Activated T-helper 1 cell treated with anti-CD3 and anti-CD28 coated beads, Interleukin-12 subunit alpha, Interleukin-12 subunit beta, Interleukin-2, Interleukin-4 antibody, amounts not matched to agents 30 ng/mL and 10 ng/mL and 1 ng/mL, durations not matched to agents 14 hours and 24 hours and 36 hours (primary cell): Measurements from ENCODE around the gene CROCC2. TPM values are rescaled to one million over a fixed set of nuclear protein-coding genes. Genes with fewer than 3 reads are reported as not detected.
A peak's percentile ranks its signal among the peaks of the same experiment; 100 is the strongest.

Experiments
- DNase-seq: peaks from one replicate; pipeline ENCODE4 v3.0.0; 2021; ENCODE audit warnings: low spot score
- H3K27ac Mint-ChIP-seq: one replicate; pipeline ENCODE4 v1.8.0; 2021; ENCODE audit warnings: mild to moderate bottlenecking, mixed read lengths
- H3K27me3 Mint-ChIP-seq: one replicate; pipeline ENCODE4 v1.8.0; 2022; ENCODE audit warnings: mild to moderate bottlenecking, moderate library complexity, mixed read lengths; ENCODE audit not compliant: insufficient read depth
- H3K36me3 Mint-ChIP-seq: one replicate; pipeline ENCODE4 v1.8.0; 2021; ENCODE audit warnings: low read depth, mixed read lengths
- H3K4me1 Mint-ChIP-seq: one replicate; pipeline ENCODE4 v1.8.0; 2021; ENCODE audit warnings: low read depth, mixed read lengths
- H3K4me3 Mint-ChIP-seq: one replicate; pipeline ENCODE4 v1.8.0; 2021; ENCODE audit warnings: mild to moderate bottlenecking, moderate library complexity, mixed read lengths
- H3K9me3 Mint-ChIP-seq: one replicate; pipeline ENCODE4 v1.8.0; 2021; ENCODE audit warnings: mixed read lengths
- intact Hi-C: fragments of 100-400 bp; cut with micrococcal nuclease; formaldehyde crosslinking; loops from one replicate; pipeline ENCODE4 v1.15.1; 2024
- total RNA-seq: library from RNA; stranded (reverse); gene quantifications from 2 replicates; pipeline ENCODE4 v1.2.3, GENCODE V29; 2022

CROCC2 gene
- total RNA-seq, 1 donor from 2014 or later = not detected

DNA sequence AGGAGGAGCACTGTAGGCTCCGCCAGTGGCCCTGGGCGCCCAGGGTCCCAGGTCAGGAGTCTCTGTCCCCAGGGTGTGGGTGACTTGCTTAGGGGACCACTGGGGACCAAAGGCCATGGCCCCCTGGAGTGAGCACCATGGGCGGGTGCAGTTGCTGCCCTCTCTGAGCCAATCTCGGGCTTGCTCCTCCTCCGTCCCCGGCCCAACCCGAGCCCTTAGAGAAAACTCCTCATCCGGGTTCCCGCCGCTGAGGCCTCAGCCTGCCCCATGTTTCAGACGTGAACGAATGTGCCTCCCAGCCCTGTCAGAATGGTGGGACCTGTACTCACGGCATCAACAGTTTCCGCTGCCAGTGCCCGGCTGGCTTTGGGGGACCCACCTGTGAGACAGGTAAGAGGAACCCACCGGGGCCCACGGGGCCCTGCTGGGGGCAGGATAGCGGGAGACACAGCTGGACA, 130.9 kb downstream of the CROCC2 start:
- intact Hi-C loops = loop anchor here (2.0 kb wide), 1 partner anchor 38 kb away; the partner anchor contains the start of gene SNED1

DNA sequence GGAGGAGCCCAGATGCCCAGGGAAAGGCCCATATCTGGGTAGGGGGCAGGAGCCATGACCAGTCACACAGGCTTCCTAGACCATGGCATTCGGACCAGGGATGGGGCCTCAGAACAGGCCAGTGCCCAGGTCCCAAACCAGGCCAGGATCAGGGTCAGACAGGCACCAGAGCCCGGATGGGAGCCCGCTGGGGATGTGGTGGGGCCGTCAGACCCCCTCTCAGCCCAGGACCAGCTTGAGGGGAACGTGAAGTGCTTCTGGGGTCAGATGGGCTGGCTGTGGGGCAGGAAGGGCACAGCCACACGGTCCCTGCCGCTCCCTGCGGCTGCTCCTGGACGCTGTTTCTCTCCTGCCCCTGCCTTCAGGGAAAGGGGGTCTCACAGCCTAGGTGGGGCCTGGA, 131.4 kb downstream of the CROCC2 start:
- Mint-ChIP-seq H3K4me3 (peak overlapping the region; percentile 84), H3K27ac (peak overlapping the region; percentile 34), H3K9me3 (no peaks in the 10 kb centered on the region), H3K4me1 (peaks cover 21% of the 10 kb centered on the region), H3K36me3 (peaks cover 6% of the 10 kb centered on the region), H3K27me3 (no peaks in the 10 kb centered on the region)
- no peak for DNase-seq
- intact Hi-C loops = loop anchor here (2.0 kb wide), 1 partner anchor 39 kb away; the partner anchor contains the start of gene SNED1

More for the DNA sequence above, 130.9 kb downstream of the CROCC2 start:
- Mint-ChIP-seq H3K9me3 (no peaks in the 10 kb centered on the region), H3K27me3 (no peaks in the 10 kb centered on the region), H3K4me3 (peak overlapping the region; percentile 84), H3K36me3 (peaks cover 6% of the 10 kb centered on the region), H3K27ac (peak overlapping the region; percentile 34), H3K4me1 (peaks cover 21% of the 10 kb centered on the region)
- DNase-seq = no peak

- Mint-ChIP-seq H3K4me1 (peaks cover 21% of the 10 kb centered on the region), H3K27ac (no peak overlapping the region), H3K4me3 (peak overlapping the region; percentile 84), H3K36me3 (peaks cover 8% of the 10 kb centered on the region), H3K9me3 (no peaks in the 10 kb centered on the region), H3K27me3 (no peaks in the 10 kb centered on the region)
- intact Hi-C loops = no loop called here
- no peak for DNase-seq
These were observed 132.4 kb downstream of the CROCC2 start for GRCh38 chr2:241038374-241039180.

DNA sequence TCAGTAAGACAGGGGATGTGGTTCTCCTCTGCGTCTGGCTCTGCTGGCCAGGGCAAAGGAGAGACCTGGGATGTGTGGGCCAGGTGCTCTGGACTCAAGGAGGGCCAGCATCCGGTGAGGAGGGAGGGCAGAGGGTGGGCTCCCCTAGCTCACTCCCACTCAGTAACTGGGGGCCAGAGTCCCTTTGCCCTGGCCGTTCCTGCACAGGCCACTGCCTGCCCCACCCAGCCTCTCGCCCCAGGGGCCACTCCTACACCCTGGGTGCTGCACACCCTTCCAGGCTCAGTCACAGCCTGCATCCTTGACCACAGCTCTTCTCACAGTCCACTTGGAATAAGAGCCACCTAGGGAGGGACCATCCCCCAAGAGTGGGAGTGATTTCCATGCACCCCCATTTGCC, 133.3 kb downstream of the CROCC2 start:
- no peak for DNase-seq
- intact Hi-C loops = no loop called here
- Mint-ChIP-seq H3K4me3 (no peak overlapping the region), H3K9me3 (no peaks in the 10 kb centered on the region), H3K27ac (no peak overlapping the region), H3K36me3 (peaks cover 8% of the 10 kb centered on the region), H3K27me3 (no peaks in the 10 kb centered on the region), H3K4me1 (peaks cover 21% of the 10 kb centered on the region)

DNA sequence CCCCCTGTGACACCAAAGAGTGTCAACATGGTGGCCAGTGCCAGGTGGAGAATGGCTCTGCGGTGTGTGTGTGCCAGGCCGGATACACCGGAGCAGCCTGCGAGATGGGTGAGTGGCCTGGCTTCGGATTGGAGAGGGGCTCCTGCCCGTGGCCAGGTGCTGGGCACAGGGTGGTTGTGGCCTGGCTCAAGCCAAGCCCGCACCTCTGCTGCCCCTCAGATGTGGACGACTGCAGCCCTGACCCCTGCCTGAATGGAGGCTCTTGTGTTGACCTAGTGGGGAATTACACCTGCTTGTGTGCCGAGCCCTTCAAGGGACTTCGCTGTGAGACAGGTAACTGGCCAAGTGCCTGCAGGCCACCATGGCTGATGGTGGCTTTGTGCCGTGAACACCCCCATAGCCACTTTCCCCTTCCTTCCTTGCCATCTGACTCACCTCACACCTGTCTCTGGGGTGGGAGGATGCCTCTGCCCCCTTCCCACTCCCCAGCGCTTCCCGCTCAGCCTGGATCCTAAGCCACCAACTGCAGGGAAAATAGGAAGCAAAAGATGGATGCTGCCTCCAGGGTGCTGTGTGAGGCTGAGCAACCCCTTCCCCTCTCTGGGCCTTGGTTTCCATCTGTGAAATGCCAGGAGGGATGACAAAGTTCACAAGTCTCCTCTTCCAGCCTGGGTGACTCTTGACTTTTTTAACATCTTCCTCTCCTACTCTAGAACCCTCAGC, 134.1 kb downstream of the CROCC2 start:
- no peaks in the 10 kb centered on the region for H3K27me3 Mint-ChIP-seq
- no peak overlapping the region for H3K27ac Mint-ChIP-seq
- H3K4me1 Mint-ChIP-seq = peaks cover 21% of the 10 kb centered on the region
- H3K9me3 Mint-ChIP-seq = no peaks in the 10 kb centered on the region
- peaks cover 8% of the 10 kb centered on the region for H3K36me3 Mint-ChIP-seq
- DNase-seq = no peak
- intact Hi-C loops = no loop called here
- no peak overlapping the region for H3K4me3 Mint-ChIP-seq

DNA sequence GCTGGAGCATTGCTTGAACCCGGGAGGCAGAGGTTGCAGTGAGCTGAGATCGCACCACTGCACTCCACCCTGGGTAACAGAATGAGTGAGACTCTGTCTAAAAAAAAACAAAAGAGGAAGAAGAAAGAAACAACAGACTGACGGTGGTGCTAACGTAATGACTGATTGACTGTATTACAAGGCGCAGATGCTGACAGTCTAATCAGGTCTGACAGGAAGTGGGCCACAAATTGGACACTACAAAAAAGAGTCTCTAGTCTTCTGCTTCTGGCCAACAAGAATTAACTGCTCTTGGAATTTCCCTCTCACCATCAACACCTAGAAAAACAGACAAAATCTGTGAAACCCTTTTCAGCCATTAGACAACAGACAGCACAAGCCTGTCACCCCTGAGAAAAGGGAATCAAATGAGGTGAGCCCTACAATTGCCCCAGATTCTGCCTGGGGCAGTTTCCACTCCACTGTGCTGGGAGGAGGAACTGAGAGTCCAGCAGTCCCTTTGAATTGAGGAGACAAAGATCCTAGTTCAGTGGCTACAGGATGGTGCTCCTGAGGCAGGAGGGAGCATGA, 135.5 kb downstream of the CROCC2 start:
- intact Hi-C loops = no loop called here
- no peak overlapping the region for H3K27ac Mint-ChIP-seq
- H3K9me3 Mint-ChIP-seq = no peaks in the 10 kb centered on the region
- no peak overlapping the region for H3K4me3 Mint-ChIP-seq
- DNase-seq = no peak
- no peaks in the 10 kb centered on the region for H3K27me3 Mint-ChIP-seq
- peaks cover 21% of the 10 kb centered on the region for H3K4me1 Mint-ChIP-seq
- peaks cover 8% of the 10 kb centered on the region for H3K36me3 Mint-ChIP-seq

Other genes starting within 250 kb of the CROCC2 start
- not detected in 2 replicates for gene AQP12B, start 223.5 kb upstream of the CROCC2 start, total RNA-seq
- gene AQP12A, start 214.5 kb upstream of the CROCC2 start, total RNA-seq = not detected in 2 replicates
- 0.66 and 0.83 TPM in 2 replicates for gene KIF1A, start 86.1 kb upstream of the CROCC2 start, total RNA-seq
- not detected in 2 replicates for gene AGXT, start 37.5 kb upstream of the CROCC2 start, total RNA-seq
- not detected in 2 replicates for gene MAB21L4, start 10.2 kb upstream of the CROCC2 start, total RNA-seq
- gene SNED1, start 92.3 kb downstream of the CROCC2 start, total RNA-seq = 1.6 and 2.5 TPM in 2 replicates
- gene MTERF4, start 196.0 kb downstream of the CROCC2 start, total RNA-seq = 40.5 and 43.3 TPM in 2 replicates
- gene PASK, start 243.1 kb downstream of the CROCC2 start, total RNA-seq = 101 and 104 TPM in 2 replicates
- 115 and 118 TPM in 2 replicates for gene PPP1R7, start 244.1 kb downstream of the CROCC2 start, total RNA-seq